ENCODE measurements around the gene PPP6R3. TPM values are rescaled to one million over a fixed set of nuclear protein-coding genes. Genes with fewer than 3 reads are reported as not detected.
"Not testable (repeated sequence)": the region's sequence is repeated elsewhere in the genome, so short reads cannot be mapped to it uniquely, and the experiment has no call there.

The PPP6R3 gene
- total RNA-seq, 1 experiment from 2014 or later = 143 TPM

GRCh38 chr11:68430384-68430783, 30.2 kb upstream of the PPP6R3 start:
- Histone ChIP-seq H3K27ac (no peak overlapping the region), H3K4me3 (no peak overlapping the region), H3K27me3 (no peaks in the 10 kb centered on the region), H3K36me3 (peaks cover 84% of the 10 kb centered on the region), H3K9me3 (replicated peaks) (no peaks in the 10 kb centered on the region), H3K4me1 (peaks cover 8% of the 10 kb centered on the region; the same call in 1 of the 2 replicates)
- DNase-seq = no peak

- peaks cover 83% of the 10 kb centered on the region for H3K36me3 ChIP-seq
- no peak overlapping the region for H3K27ac ChIP-seq
- no peak for DNase-seq
- H3K9me3 ChIP-seq (replicated peaks) = no peaks in the 10 kb centered on the region
- peaks cover 8% of the 10 kb centered on the region; the same call in 1 of the 2 replicates for H3K4me1 ChIP-seq
- H3K4me3 ChIP-seq = no peak overlapping the region
- no peaks in the 10 kb centered on the region for H3K27me3 ChIP-seq
These were observed 29.8 kb upstream of the PPP6R3 start for GRCh38 chr11:68430801-68431200.

- H3K27ac ChIP-seq = no peak overlapping the region
- peak; percentile 39 to 42 for DNase-seq
- peaks cover 8% of the 10 kb centered on the region for H3K4me1 ChIP-seq
- H3K36me3 ChIP-seq = peaks cover 70% of the 10 kb centered on the region
- H3K4me3 ChIP-seq = no peak overlapping the region
- no peaks in the 10 kb centered on the region for H3K27me3 ChIP-seq
- H3K9me3 ChIP-seq (replicated peaks) = no peaks in the 10 kb centered on the region
These were observed 28.4 kb upstream of the PPP6R3 start for GRCh38 chr11:68431984-68432645.

- Histone ChIP-seq H3K27me3 (no peaks in the 10 kb centered on the region), H3K4me3 (no peak overlapping the region), H3K27ac (no peak overlapping the region), H3K36me3 (peaks cover 68% of the 10 kb centered on the region), H3K9me3 (replicated peaks) (no peaks in the 10 kb centered on the region), H3K4me1 (peaks cover 11% of the 10 kb centered on the region)
- no peak for DNase-seq
These were observed 27.7 kb upstream of the PPP6R3 start for GRCh38 chr11:68432874-68433273.

DNA sequence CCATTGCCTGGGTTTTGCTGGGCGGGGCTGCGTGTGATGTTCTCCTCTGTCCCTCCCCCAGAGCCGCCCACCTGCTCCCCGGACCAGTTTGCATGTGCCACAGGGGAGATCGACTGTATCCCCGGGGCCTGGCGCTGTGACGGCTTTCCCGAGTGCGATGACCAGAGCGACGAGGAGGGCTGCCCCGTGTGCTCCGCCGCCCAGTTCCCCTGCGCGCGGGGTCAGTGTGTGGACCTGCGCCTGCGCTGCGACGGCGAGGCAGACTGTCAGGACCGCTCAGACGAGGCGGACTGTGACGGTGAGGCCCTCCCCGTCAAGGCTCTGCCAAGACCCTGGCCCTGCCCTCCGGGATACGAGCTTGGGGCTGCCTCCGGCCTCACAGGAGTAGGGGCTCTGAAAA, 27.0 kb upstream of the PPP6R3 start:
- Histone ChIP-seq H3K9me3 (replicated peaks) (no peaks in the 10 kb centered on the region), H3K27me3 (no peaks in the 10 kb centered on the region), H3K4me3 (no peak overlapping the region), H3K4me1 (peaks cover 11% of the 10 kb centered on the region), H3K27ac (no peak overlapping the region), H3K36me3 (peaks cover 67% of the 10 kb centered on the region)
- DNase-seq = no peak

GRCh38 chr11:68434159-68434558, 26.4 kb upstream of the PPP6R3 start:
- H3K36me3 ChIP-seq = peaks cover 69% of the 10 kb centered on the region
- not testable (repeated sequence) for H3K27me3 ChIP-seq; DNase-seq; H3K9me3 ChIP-seq (replicated peaks); H3K27ac ChIP-seq; H3K4me3 ChIP-seq
- H3K4me1 ChIP-seq = peaks cover 11% of the 10 kb centered on the region

DNA sequence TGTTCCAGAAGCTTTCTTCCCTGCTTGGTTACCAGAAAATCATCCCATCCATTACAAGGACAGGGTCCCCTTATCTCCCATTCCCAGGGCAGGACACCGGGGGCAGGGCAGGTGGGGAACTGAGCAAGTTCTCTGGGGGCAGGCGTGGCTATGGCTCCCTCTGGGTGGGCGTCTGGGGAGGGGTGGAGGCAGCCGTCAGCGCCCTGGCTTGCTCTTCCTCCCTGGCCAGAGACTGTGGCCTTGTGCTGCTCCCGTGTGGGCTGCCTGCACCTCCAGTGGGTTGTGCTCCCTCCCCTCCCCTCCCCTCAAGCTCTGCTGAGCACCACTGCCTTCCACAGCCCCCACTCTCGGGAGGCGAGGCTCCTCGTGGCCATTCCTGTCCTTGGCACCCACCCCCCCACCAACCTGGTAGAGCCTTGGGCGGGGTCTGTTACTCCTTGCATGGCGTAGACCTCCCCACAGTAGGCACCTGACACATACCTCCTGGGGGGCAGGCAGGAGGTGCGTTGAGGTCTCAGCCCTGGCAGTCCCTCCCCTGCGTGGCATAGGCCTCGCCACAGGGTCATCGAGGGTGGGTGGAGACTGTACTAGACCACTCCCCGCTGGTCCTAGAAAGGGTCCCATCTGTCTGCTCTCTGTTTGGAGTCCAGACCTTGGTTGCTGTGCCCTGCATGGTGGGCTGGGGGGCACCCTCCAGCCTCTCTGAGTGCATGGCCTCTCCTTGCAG, 24.2 kb upstream of the PPP6R3 start:
- Histone ChIP-seq H3K36me3 (peaks cover 59% of the 10 kb centered on the region), H3K4me3 (no peak overlapping the region), H3K27me3 (no peaks in the 10 kb centered on the region), H3K4me1 (peaks cover 22% of the 10 kb centered on the region), H3K27ac (no peak overlapping the region), H3K9me3 (replicated peaks) (no peaks in the 10 kb centered on the region)
- no peak for DNase-seq

DNA sequence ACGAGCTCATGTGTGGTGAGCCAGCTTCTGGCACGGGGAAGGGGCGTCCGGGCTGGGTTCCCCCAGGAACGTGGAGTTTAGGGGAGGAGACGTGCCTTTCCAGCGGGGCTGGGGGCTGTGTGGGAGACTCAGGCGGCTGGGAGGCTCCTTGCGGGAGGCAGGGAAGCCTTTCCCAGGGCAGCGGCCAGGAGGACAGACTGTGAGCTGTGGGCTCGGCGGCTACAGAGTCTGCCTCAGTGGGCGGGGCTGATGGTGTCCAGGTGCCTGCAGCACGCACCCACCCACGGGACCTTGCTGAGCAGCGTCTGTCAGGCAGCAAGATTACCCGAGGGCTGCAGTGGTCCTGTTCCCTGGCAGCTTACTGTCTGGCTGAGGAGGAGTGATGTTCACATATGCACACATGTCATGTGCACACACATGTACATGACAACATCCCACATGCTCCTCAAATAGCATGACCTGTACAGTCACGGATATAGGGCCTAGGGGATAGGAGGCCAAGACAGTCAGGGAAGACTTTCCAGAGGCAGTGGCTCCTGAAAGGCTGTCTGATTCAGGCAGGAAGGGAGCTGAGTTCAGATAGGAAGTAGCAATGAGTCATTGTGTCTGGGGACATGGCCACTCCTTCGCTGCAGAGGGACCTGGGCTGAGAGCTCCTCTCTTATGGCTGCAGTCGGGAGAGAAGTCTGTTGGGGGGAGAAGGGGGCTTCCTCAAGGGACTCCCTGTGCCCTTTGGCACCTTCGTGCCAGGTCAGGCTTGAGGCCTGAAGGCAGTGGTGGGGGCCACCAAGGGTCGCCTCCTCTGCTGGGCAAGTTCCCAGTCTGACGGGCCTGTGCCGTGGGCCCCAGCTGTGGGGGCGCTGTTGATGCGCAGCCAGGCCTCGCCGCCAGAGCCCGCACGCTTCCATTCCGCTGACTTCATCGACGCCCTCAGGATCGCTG, 23.3 kb upstream of the PPP6R3 start:
- Histone ChIP-seq H3K27ac (no peak overlapping the region), H3K4me3 (no peak overlapping the region), H3K9me3 (replicated peaks) (no peaks in the 10 kb centered on the region), H3K36me3 (peaks cover 54% of the 10 kb centered on the region), H3K27me3 (no peaks in the 10 kb centered on the region), H3K4me1 (peaks cover 26% of the 10 kb centered on the region)
- no peak for DNase-seq

- Histone ChIP-seq H3K36me3 (peaks cover 49% of the 10 kb centered on the region), H3K27ac (no peak overlapping the region), H3K27me3 (no peaks in the 10 kb centered on the region), H3K4me3 (no peak overlapping the region), H3K9me3 (replicated peaks) (no peaks in the 10 kb centered on the region), H3K4me1 (peaks cover 21% of the 10 kb centered on the region)
- no peak for DNase-seq
These were observed 22.5 kb upstream of the PPP6R3 start for GRCh38 chr11:68437927-68438657.

- H3K36me3 ChIP-seq = peaks cover 42% of the 10 kb centered on the region
- H3K27ac ChIP-seq = no peak overlapping the region
- H3K27me3 ChIP-seq = no peaks in the 10 kb centered on the region
- H3K4me3 ChIP-seq = no peak overlapping the region
- H3K4me1 ChIP-seq = peaks cover 21% of the 10 kb centered on the region
- H3K9me3 ChIP-seq (replicated peaks) = no peaks in the 10 kb centered on the region
- DNase-seq = no peak
These were observed 21.8 kb upstream of the PPP6R3 start for GRCh38 chr11:68438658-68439259.

DNA sequence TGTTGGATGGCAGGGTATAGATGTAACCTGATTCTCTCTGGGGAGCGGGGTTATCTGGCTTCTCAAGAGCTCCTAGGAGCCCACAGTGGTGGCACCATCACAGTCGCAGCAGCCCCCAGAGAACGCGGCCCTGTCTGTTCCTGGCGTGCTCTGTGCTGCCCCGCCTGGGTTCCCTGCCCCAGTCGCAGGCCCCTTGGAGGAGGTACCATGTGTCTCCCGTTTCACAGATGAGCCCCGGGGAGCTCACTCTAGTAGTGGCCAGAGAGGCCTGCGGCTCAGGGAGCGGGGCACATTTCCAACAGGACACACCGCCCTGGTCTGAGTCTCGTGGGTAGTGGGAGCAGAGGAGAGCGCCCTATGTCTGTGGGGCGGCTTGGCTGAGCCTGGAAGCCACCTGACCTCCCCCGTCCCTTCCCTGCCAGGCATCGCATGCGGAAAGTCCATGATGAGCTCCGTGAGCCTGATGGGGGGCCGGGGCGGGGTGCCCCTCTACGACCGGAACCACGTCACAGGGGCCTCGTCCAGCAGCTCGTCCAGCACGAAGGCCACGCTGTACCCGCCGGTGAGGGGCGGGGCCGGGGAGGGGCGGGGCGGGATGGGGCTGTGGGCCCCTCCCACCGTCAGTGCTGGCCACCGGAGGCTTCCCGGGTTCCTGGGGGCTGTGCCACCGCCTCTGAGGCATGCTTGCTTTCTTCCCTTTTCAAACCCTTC, 21.0 kb upstream of the PPP6R3 start:
- Histone ChIP-seq H3K27me3 (no peaks in the 10 kb centered on the region), H3K4me3 (no peak overlapping the region), H3K27ac (no peak overlapping the region), H3K9me3 (replicated peaks) (no peaks in the 10 kb centered on the region), H3K36me3 (peaks cover 34% of the 10 kb centered on the region), H3K4me1 (peaks cover 21% of the 10 kb centered on the region)
- no peak for DNase-seq

DNA sequence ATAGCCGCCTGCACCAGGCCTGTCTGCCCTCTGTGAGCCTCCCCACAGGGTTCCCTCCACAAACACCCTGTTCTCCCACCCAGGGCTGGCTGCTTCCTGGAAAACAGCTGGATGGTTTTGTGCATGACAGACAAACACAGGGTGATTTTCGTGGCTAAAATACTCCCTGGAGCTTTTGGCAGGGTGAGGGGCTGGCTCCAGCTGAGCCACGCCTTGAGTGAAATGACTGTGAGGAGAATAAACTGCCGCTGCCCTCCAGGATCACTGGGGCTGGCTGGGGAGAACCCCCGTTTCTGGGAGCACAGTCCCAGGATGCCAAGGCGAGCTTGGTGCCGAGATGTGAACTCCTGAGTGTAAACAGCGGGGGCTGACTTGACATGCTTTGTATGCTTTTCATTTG, 20.3 kb upstream of the PPP6R3 start:
- no peak overlapping the region for H3K27ac ChIP-seq
- H3K9me3 ChIP-seq (replicated peaks) = no peaks in the 10 kb centered on the region
- peaks cover 29% of the 10 kb centered on the region for H3K36me3 ChIP-seq
- H3K4me3 ChIP-seq = no peak overlapping the region
- peaks cover 21% of the 10 kb centered on the region for H3K4me1 ChIP-seq
- no peak for DNase-seq
- H3K27me3 ChIP-seq = no peaks in the 10 kb centered on the region

GRCh38 chr11:68441466-68442230, 18.9 kb upstream of the PPP6R3 start:
- H3K4me1 ChIP-seq = peaks cover 21% of the 10 kb centered on the region
- no peak overlapping the region for H3K27ac ChIP-seq
- H3K9me3 ChIP-seq (replicated peaks) = no peaks in the 10 kb centered on the region
- H3K36me3 ChIP-seq = peaks cover 26% of the 10 kb centered on the region
- DNase-seq = peak in 1 of 2 experiments; percentile 56
- H3K27me3 ChIP-seq = no peaks in the 10 kb centered on the region
- H3K4me3 ChIP-seq = no peak overlapping the region

All from SJCRH30 (cell line).